Activated CD4-positive, alpha-beta T cell treated with anti-CD3 and anti-CD28 coated beads, Interleukin-2, Interleukin-6, amounts not matched to agents 100 ng/mL and 50 ng/mL, durations not matched to agents 16 hours and 8 hours (primary cell): ENCODE data around the gene CYP4F22.
"Not testable (repeated sequence)": the region's sequence is repeated elsewhere in the genome, so short reads cannot be mapped to it uniquely, and the experiment has no call there.

Experiments used
- DNase-seq: peaks from one replicate; pipeline ENCODE4 v3.0.0-alpha.2; 2020

CYP4F22 gene

GRCh38 chr19:15495151-15495550, 13.2 kb upstream of the CYP4F22 start:
- DNase-seq: no peak

GRCh38 chr19:15498156-15498858, 10.0 kb upstream of the CYP4F22 start:
- no peak for DNase-seq

DNA sequence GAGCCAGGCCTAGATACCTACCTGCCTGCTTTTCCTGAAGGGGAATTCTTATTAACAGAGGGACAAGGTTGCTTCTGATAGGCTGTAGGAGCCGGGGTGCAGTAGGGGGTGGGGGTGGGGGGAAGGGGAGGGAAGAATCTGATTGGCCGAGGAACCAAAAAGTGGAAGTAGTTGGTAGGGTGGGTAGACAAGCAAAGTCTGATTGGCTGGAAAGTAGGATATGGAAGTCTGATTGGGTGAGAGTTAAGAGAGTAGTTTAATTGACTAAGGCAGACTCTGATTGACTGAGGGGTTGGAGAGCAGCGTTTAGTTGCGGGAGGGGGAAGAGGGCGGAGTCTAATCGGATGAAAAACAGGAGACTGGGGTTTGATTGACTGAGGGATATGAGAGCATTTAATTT, 9.4 kb upstream of the CYP4F22 start:
- DNase-seq: no peak

- DNase-seq: no peak
These were observed 6.7 kb upstream of the CYP4F22 start for GRCh38 chr19:15501596-15501995.

DNA sequence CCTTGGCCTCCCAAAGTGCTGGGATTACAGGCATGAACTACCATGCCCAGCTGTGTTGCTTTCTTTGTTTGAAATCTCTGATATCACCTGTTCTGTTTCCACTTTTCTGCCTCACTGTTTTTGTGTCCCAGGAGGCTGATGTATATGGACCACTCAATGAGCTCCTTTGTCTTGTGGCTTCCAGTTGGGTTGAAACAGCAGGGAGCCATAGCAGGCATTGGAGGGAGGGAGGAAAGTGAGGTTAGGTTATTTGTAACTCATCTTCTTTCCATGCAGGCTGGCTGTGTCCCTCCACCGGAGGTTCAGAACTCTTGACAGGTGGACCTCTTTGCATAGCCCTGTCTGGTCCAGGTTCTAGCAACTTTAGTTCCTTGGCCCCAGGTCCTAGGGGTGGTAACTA, 6.1 kb upstream of the CYP4F22 start:
- no peak for DNase-seq

GRCh38 chr19:15506074-15506571, 2.2 kb upstream of the CYP4F22 start:
- DNase-seq: no peak

GRCh38 chr19:15507068-15508034, 974 bp upstream of the CYP4F22 start:
- DNase-seq: no peak

DNA sequence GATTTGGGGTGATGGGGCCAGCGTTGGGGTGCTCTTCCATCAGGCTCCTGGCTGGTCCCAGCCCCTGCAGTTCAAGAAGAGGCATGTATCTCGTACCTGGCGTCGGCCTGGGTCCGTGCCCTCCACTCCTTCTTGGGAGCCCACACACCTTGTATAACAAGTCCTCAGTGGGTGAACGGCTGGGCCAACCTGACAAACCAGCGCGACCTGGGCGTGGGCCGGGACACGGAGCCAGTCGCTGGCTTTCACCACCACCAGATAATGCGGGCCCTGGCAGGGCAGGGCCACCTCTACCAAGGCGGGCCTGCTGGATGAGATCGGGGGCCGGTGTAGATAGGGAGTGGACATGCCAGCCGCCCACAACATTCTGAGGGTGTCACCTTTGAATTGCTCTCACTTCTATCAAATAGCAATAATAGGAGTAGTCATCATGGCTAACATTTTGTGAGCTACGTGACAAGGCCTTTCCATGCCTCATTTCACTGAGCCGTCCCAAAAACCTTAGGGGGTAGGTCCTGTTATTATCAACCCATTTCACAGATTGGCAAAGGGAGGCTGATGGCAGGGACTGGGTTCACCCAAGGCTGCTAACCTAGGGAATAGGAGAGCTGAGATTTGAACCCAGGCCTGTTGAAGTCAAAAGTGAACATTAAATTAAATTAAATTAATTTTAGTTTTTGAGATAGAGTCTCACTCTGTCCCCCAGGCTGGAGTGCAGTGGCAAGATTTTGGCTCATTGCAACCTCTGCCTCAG, 3.5 kb downstream of the CYP4F22 start:
- no peak for DNase-seq

GRCh38 chr19:15515227-15515625, 6.9 kb downstream of the CYP4F22 start:
- DNase-seq: not testable (repeated sequence)

- no peak for DNase-seq
These were observed 8.0 kb downstream of the CYP4F22 start for GRCh38 chr19:15516363-15516762.

DNA sequence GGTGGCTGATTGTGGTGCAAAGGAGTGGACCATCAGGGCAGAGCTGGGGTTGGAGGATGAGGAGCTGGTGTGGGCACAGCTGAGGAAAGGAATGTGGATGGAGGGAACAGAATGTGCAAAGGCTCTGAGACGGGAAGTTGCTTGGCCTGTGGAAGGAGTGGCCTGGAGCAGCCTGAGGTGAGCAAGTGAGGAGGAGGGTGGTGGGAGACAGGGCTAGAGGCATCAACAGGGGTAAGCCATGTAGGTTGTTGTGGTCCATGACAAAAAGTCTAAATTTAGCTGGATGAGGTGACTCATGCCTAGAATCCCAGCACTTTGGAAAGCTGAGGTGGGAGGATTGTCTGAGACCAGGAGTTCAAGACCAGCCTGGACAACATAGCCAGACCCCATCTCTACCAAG, 9.5 kb downstream of the CYP4F22 start:
- no peak for DNase-seq

- no peak for DNase-seq
These were observed 11.2 kb downstream of the CYP4F22 start for GRCh38 chr19:15519433-15519976.

GRCh38 chr19:15524781-15525180, 16.5 kb downstream of the CYP4F22 start:
- DNase-seq: no peak

DNA sequence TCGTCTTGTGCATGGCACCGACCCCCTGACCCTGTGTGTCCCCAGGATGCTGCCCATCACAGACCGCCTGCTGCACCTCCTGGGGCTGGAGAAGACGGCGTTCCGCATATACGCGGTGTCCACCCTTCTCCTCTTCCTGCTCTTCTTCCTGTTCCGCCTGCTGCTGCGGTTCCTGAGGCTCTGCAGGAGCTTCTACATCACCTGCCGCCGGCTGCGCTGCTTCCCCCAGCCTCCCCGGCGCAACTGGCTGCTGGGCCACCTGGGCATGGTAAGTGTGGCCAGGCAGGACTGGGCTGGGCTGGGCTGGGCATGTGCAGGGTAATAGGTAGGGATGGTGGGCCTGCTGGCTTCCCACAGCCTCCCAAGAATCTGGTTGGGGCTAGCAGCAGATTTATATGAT, 17.0 kb downstream of the CYP4F22 start:
- DNase-seq: no peak

DNA sequence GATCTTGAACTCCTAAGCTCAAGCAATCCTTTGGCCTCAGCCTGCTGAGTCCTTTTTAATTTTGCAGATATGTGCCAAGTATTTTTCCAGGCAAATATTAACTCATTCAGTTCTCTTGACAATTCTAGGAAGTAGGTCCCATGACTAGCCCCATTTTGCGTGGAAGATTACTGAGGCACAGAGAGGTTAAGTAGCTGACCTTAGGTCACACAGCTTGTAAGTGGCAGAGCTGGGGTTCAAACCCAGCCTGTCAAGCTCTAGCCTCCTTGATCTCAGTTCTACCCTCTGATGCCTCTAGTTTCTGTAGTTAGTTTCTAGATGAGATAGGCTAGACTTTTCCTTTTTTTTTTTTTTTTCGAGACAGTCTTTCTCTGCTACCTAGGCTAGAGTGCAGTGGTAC, 18.1 kb downstream of the CYP4F22 start:
- DNase-seq: no peak

DNA sequence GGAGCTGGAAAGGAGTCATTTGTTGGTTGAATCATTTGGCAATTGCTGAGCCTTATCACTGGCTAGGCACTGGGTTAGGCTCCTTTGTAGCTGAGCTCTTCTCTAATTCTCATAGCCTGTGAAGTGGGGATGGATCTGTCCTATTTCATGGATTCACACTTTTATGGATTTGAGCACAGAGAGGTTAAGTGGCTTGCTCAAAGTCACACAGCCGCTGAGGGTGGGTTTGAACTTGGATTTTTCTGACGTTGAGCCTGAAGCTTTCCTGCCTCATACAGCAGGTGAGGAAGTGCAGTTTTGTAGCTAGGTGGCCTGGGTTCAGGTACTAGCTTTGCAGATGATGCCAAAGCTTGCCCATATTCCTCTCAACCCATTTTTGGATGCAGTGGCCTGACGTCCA, 19.4 kb downstream of the CYP4F22 start:
- DNase-seq: no peak

- DNase-seq: no peak
These were observed 21.5 kb downstream of the CYP4F22 start for GRCh38 chr19:15529774-15530372.

GRCh38 chr19:15532779-15533521, 24.6 kb downstream of the CYP4F22 start:
- peak; percentile 19 for DNase-seq

- DNase-seq: not testable (repeated sequence)
These were observed 25.2 kb downstream of the CYP4F22 start for GRCh38 chr19:15533522-15533830.

GRCh38 chr19:15534957-15535864, 26.9 kb downstream of the CYP4F22 start:
- DNase-seq: no peak

DNA sequence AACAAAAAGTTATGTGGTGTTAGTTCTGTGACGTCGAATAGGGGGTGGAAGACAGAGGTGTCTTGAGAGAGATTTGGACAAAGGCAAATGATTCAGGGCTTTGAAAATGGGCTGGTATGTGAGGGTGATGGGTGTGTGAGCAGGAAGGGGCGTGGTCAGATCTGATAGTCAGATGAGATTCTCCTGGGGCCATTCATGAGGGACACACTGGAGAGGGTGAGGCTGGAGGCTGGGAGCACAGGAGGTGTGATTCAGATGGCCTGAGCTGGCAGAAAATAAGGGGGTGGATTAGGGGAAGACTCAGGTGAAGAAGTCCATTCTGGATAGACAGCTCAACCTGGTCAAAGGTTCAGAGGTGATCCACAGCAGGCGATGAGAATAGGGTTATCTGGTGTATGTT, 28.0 kb downstream of the CYP4F22 start:
- no peak for DNase-seq
